Measurements from ENCODE around the gene CACNA1I. TPM values are rescaled to one million over a fixed set of nuclear protein-coding genes. Genes with fewer than 3 reads are reported as not detected.
"Not testable (repeated sequence)": the region's sequence is repeated elsewhere in the genome, so short reads cannot be mapped to it uniquely, and the experiment has no call there.

CACNA1I gene
- 0.04 TPM for polyA plus RNA-seq
- long read RNA-seq, donor 1, result 0 reads
- long read RNA-seq, donor 2, result 0 reads
- long read RNA-seq, donor 3, result 0 reads
- long read RNA-seq, donor 4, result 0 reads
- long read RNA-seq, donor 5, result 0 reads
- long read RNA-seq, donor 6, result 0 reads
- long read RNA-seq, donor 7, result 0 reads
- long read RNA-seq, donor 8, result 0 reads
- long read RNA-seq, donor 9, result 0 reads
- long read RNA-seq, donor 10, result 0 reads
- long read RNA-seq, donor 11, result 0 reads

DNA sequence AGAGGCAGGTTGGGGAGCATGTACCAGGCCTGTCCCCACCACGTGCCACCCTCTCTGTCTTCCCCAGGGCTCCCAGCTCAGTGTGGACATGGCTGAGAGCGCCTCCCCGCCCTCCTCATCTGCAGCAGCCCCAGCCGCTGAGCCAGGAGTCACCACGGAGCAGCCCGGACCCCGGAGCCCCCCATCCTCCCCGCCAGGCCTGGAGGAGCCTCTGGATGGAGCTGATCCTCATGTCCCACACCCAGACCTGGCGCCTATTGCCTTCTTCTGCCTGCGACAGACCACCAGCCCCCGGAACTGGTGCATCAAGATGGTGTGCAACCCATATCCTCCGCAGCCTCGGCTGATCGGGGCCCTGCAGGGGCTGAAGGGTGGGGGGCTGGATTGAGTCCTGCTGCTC lies at the start of gene CACNA1I:
Gene CACNA1I (plus strand): TSS at position 89 of the 400 bp plus-strand sequence. CDS start 0 bp downstream, at position 89.
- H3K4me3 ChIP-seq (ENCODE audit: low read length), result no peak within 1 kb of the TSS
- H3K36me3 ChIP-seq (ENCODE audit: control insufficient read depth, insufficient read depth, low read length), result no peaks in the 10 kb centered on the region
- peaks cover 4% of the 10 kb centered on the region for H3K9me3 ChIP-seq (ENCODE audit: control insufficient read depth, low read depth, low read length)
- no peak for DNase-seq
- H3K27me3 ChIP-seq (ENCODE audit: control insufficient read depth, insufficient read depth, low read length), result no peaks in the 10 kb centered on the region
- no CpG with 5 or more reads among the region's 14 CpGs for whole genome bisulfite sequencing (ENCODE audit: insufficient coverage, low lambda C conversion rate)
- H3K4me1 ChIP-seq (ENCODE audit: control insufficient read depth, insufficient read depth, low read length), result no peaks in the 10 kb centered on the region
- H3K27ac ChIP-seq (ENCODE audit: low read length), result no peak within 1 kb of the TSS

DNA sequence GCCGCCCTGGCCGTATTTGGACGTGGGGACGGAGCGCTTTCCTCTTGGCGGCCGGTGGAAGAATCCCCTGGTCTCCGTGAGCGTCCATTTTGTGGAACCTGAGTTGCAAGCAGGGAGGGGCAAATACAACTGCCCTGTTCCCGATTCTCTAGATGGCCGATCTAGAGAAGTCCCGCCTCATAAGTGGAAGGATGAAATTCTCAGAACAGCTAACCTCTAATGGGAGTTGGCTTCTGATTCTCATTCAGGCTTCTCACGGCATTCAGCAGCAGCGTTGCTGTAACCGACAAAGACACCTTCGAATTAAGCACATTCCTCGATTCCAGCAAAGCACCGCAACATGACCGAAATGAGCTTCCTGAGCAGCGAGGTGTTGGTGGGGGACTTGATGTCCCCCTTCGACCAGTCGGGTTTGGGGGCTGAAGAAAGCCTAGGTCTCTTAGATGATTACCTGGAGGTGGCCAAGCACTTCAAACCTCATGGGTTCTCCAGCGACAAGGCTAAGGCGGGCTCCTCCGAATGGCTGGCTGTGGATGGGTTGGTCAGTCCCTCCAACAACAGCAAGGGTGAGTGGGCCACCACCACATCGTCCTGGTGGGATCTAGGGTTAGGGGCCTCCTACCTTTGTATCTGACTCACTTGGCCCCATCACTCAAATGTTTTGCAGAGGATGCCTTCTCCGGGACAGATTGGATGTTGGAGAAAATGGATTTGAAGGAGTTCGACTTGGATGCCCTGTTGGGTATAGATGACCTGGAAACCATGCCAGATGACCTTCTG lies 49.3 kb upstream of the CACNA1I start:
- H3K4me3 ChIP-seq (ENCODE audit: low read length), result peak overlapping the region; percentile 100
- not testable (repeated sequence) for H3K27me3 ChIP-seq (ENCODE audit: control insufficient read depth, insufficient read depth, low read length); H3K9me3 ChIP-seq (ENCODE audit: control insufficient read depth, low read depth, low read length)
- peaks cover 37% of the 10 kb centered on the region for H3K4me1 ChIP-seq (ENCODE audit: control insufficient read depth, insufficient read depth, low read length)
- H3K36me3 ChIP-seq (ENCODE audit: control insufficient read depth, insufficient read depth, low read length), result peaks cover 55% of the 10 kb centered on the region
- peak overlapping the region; percentile 100 for H3K27ac ChIP-seq (ENCODE audit: low read length)
- DNase-seq, result peak in 1 of 2 donors; percentile 77
- WGBS (ENCODE audit: insufficient coverage, low lambda C conversion rate), result no CpG with 5 or more reads among the region's 28 CpGs

DNA sequence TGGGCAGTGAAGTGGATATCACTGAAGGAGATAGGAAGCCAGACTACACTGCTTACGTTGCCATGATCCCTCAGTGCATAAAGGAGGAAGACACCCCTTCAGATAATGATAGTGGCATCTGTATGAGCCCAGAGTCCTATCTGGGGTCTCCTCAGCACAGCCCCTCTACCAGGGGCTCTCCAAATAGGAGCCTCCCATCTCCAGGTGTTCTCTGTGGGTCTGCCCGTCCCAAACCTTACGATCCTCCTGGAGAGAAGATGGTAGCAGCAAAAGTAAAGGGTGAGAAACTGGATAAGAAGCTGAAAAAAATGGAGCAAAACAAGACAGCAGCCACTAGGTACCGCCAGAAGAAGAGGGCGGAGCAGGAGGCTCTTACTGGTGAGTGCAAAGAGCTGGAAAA lies 48.5 kb upstream of the CACNA1I start:
- Histone ChIP-seq H3K4me1 (ENCODE audit: control insufficient read depth, insufficient read depth, low read length) (peaks cover 37% of the 10 kb centered on the region), H3K36me3 (ENCODE audit: control insufficient read depth, insufficient read depth, low read length) (peaks cover 50% of the 10 kb centered on the region), H3K4me3 (ENCODE audit: low read length) (peak overlapping the region; percentile 100)

DNA sequence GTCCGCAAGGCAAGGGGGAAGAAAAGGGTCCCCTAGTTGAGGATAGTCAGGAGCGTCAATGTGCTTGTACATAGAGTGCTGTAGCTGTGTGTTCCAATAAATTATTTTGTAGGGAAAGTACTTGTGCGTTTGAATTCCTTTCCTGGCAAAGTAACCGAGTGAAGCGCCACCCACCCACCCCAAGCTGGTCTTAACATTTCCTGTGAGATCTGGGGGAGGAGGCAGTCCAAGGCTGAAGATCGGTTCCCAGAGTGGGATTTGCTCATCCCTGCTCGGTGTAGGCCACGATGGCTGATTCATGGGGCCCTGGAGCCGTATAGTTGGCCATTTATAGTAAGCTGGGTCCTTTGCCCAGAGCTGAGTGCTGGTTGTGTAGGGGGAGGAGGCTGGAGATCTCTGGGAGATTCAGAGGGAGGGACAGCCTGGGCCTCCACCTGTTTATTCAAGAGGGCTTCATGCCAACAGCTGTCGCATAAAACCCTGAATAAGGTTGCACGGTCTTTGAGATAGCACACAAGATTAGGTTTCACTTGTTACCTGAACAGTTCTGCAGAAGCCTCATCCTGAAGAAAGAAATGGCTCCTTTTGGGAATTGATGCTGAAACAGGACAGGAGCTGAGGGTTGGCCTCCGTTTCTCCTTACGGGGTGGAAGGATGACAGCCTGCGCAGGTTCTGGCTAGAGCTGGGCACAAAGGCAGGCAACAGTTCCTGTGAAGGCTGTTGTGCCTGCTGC lies 47.8 kb upstream of the CACNA1I start:
- Histone ChIP-seq H3K9me3 (ENCODE audit: control insufficient read depth, low read depth, low read length) (peaks cover 3% of the 10 kb centered on the region), H3K36me3 (ENCODE audit: control insufficient read depth, insufficient read depth, low read length) (peaks cover 47% of the 10 kb centered on the region), H3K4me3 (ENCODE audit: low read length) (peak overlapping the region; percentile 100), H3K4me1 (ENCODE audit: control insufficient read depth, insufficient read depth, low read length) (peaks cover 36% of the 10 kb centered on the region), H3K27ac (ENCODE audit: low read length) (peak overlapping the region; percentile 46), H3K27me3 (ENCODE audit: control insufficient read depth, insufficient read depth, low read length) (no peaks in the 10 kb centered on the region)
- WGBS (ENCODE audit: insufficient coverage, low lambda C conversion rate), result no CpG with 5 or more reads among the region's 14 CpGs
- DNase-seq, result peak in 1 of 2 donors; percentile 53

More for the DNA sequence above, 48.5 kb upstream of the CACNA1I start:
- not testable (repeated sequence) for H3K27me3 ChIP-seq (ENCODE audit: control insufficient read depth, insufficient read depth, low read length); DNase-seq; H3K9me3 ChIP-seq (ENCODE audit: control insufficient read depth, low read depth, low read length)
- peak overlapping the region; percentile 100 for H3K27ac ChIP-seq (ENCODE audit: low read length)
- WGBS (ENCODE audit: insufficient coverage, low lambda C conversion rate), result no CpG with 5 or more reads among the region's 5 CpGs

DNA sequence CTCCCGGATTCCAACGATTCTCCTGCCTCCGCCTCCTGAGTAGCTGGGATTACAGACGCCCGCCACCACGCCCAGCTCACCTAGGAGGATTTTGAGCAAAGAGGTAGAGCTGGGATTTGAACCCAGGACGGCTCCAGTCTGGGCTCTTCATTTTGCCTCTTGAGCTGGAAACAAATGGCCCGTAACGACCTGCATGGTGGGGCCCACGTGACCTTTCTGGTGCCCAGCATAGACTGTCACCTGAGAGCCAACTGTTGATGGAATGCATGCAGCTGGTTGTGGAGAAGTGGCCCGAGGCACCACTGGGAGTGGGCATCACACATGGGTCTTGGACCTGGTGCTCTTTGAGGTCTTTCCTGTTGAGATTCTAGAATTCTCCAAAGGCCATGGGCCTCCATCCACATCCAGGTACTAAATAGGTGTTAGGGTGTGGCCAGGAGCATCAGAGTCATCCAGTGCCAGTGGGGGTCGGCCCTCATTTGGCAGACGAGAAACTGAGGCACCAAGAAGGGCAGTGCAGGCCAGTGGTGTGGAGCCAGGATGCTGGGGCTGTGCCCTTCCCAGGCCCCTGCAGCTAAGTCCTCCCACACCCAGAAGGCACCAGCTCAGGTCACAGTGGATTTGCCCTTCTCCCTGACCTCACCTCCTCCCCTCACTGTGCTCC lies 46.3 kb upstream of the CACNA1I start:
- no peak overlapping the region for H3K27ac ChIP-seq (ENCODE audit: low read length)
- no CpG with 5 or more reads among the region's 13 CpGs for WGBS (ENCODE audit: insufficient coverage, low lambda C conversion rate)

DNA sequence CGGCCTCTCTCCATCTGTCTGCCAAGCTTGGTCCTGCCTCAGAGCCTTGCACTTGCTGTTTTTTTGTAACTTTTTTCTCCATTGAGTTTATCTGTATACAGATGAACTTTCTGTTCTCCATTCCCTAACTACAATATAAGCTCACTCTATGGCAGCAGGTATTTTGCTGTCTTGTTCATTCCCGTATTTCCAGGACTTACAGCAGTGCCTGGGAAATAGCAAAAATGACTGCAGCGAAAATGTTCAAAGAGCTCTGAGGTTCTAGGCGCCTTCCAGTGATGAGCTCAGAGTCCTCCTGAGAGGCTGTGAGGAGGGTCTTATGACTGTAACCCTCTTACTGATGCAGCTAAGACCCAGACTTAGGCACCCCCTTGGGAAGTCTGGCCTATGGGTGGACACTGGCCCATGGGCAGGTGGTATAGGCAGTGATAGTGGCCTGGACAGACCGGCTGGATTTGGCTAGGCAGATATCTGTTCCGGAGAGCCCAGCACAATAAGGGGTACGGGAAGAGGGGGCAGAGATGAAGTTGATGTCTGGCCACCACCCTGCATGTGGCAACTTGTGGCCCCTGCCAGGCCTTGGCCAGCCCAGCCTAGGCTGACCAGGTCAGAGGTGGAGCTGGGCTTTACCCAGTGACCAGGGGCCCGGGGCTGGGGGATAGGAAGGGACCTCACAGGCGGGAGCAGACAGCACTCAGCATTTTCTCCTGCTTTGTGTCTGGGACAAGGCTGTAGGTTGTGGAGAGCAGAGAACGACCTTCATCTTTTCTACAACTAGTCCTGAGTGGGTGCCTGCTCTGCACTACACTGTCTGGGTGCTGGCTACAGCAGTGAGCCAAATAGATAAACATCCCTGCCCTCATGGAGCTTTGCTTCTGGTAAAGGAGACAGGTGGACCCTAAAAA lies 45.5 kb upstream of the CACNA1I start:
- Histone ChIP-seq H3K4me1 (ENCODE audit: control insufficient read depth, insufficient read depth, low read length) (peaks cover 44% of the 10 kb centered on the region), H3K36me3 (ENCODE audit: control insufficient read depth, insufficient read depth, low read length) (peaks cover 64% of the 10 kb centered on the region), H3K27ac (ENCODE audit: low read length) (no peak overlapping the region), H3K27me3 (ENCODE audit: control insufficient read depth, insufficient read depth, low read length) (no peaks in the 10 kb centered on the region), H3K4me3 (ENCODE audit: low read length) (no peak overlapping the region), H3K9me3 (ENCODE audit: control insufficient read depth, low read depth, low read length) (no peaks in the 10 kb centered on the region)
- DNase-seq, result no peak
- WGBS (ENCODE audit: insufficient coverage, low lambda C conversion rate), result 64% methylated on average over 2 of the region's 10 CpGs

More for the DNA sequence above, 46.3 kb upstream of the CACNA1I start:
- Histone ChIP-seq H3K4me1 (ENCODE audit: control insufficient read depth, insufficient read depth, low read length) (peaks cover 36% of the 10 kb centered on the region), H3K4me3 (ENCODE audit: low read length) (no peak overlapping the region), H3K36me3 (ENCODE audit: control insufficient read depth, insufficient read depth, low read length) (peaks cover 56% of the 10 kb centered on the region), H3K27me3 (ENCODE audit: control insufficient read depth, insufficient read depth, low read length) (no peaks in the 10 kb centered on the region), H3K9me3 (ENCODE audit: control insufficient read depth, low read depth, low read length) (peaks cover 3% of the 10 kb centered on the region)
- no peak for DNase-seq

DNA sequence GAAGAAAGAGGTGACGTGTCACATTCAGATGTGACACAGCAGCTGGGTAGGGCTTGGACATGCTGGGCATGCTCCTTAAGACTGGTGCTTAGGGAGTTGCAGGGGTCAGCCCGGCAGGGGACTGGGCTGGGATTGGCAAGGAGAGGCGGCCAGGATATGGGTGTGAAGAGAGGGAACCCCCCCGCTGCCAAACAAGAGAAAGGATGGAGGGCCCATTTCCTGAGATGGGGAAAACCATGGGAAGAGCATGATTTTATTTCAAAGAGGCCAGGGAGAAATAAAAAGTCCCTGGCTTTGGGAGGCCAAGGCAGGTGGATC lies 44.9 kb upstream of the CACNA1I start:
- no peak for DNase-seq
- Histone ChIP-seq H3K27me3 (ENCODE audit: control insufficient read depth, insufficient read depth, low read length) (no peaks in the 10 kb centered on the region), H3K9me3 (ENCODE audit: control insufficient read depth, low read depth, low read length) (no peaks in the 10 kb centered on the region), H3K36me3 (ENCODE audit: control insufficient read depth, insufficient read depth, low read length) (peaks cover 68% of the 10 kb centered on the region), H3K4me1 (ENCODE audit: control insufficient read depth, insufficient read depth, low read length) (peaks cover 44% of the 10 kb centered on the region), H3K27ac (ENCODE audit: low read length) (no peak overlapping the region), H3K4me3 (ENCODE audit: low read length) (no peak overlapping the region)
- 87% methylated on average over 3 of the region's 4 CpGs for WGBS (ENCODE audit: insufficient coverage, low lambda C conversion rate)

DNA sequence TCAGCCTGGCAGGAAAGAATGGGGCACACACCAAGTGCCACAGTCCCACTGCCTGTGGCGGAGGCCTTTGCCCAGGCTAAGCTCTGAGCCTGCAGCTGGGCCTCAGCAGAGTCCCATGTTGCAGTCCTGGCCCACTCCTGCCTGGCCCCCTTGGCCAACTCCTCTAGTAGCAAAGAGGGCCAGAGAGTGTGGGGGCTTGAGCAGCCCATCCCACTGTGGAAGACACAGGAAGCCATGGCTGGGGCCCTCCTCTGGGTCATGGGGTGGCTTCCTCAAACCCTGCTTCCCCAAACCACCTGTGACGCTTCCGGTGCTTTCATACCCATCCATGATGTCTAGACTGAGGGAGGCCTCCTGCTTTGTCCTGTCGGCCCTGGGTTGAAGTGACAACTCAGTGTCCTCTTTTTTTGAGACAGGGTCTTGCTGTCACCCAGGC lies 43.8 kb upstream of the CACNA1I start:
- Histone ChIP-seq H3K9me3 (ENCODE audit: control insufficient read depth, low read depth, low read length) (no peaks in the 10 kb centered on the region), H3K4me3 (ENCODE audit: low read length) (no peak overlapping the region), H3K27ac (ENCODE audit: low read length) (no peak overlapping the region), H3K4me1 (ENCODE audit: control insufficient read depth, insufficient read depth, low read length) (peaks cover 52% of the 10 kb centered on the region), H3K27me3 (ENCODE audit: control insufficient read depth, insufficient read depth, low read length) (no peaks in the 10 kb centered on the region), H3K36me3 (ENCODE audit: control insufficient read depth, insufficient read depth, low read length) (peaks cover 65% of the 10 kb centered on the region)
- WGBS (ENCODE audit: insufficient coverage, low lambda C conversion rate), result no CpG with 5 or more reads among the region's 4 CpGs
- DNase-seq, result no peak

DNA sequence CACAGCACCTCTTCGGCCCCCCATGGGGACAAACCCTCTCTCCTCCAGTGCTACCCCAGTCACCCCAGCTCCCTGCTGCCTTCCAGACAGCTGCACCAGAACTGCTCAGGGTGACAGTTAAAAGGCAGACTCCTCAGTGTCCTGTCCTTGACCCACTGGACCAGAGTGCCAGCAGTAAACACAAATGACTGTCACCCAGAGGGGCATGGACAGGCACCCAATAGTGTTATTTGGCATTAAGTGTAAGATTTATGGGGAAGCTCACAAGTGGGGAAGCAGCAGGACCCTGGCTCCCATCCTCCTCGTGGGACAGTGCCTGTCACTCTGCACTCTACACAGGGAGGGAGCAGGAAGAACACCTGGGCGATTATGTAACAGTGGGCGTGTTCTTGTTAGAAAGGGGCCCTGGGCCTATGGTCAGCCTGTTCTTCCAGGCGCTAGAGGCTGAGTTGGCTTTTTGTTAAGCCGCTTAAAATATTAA lies 43.0 kb upstream of the CACNA1I start:
- DNase-seq, result peak; percentile 72 to 83
- WGBS (ENCODE audit: insufficient coverage, low lambda C conversion rate), result no CpG with 5 or more reads among the region's 6 CpGs
- no peak overlapping the region for H3K4me3 ChIP-seq (ENCODE audit: low read length)
- H3K9me3 ChIP-seq (ENCODE audit: control insufficient read depth, low read depth, low read length), result no peaks in the 10 kb centered on the region
- peaks cover 51% of the 10 kb centered on the region for H3K4me1 ChIP-seq (ENCODE audit: control insufficient read depth, insufficient read depth, low read length)
- H3K27ac ChIP-seq (ENCODE audit: low read length), result peak overlapping the region; percentile 37
- peaks cover 57% of the 10 kb centered on the region for H3K36me3 ChIP-seq (ENCODE audit: control insufficient read depth, insufficient read depth, low read length)
- no peaks in the 10 kb centered on the region for H3K27me3 ChIP-seq (ENCODE audit: control insufficient read depth, insufficient read depth, low read length)
